K562 (cell line): ENCODE results near the gene TTC33. TPM values are rescaled to one million over a fixed set of nuclear protein-coding genes. Genes with fewer than 3 reads are reported as not detected.

ENCODE experiments used
- ATAC-seq: fragments of 200-7000 bp; cut with Tn5 transposase; 3 replicates; pipeline ENCODE4 v1.9.1; 2020; ENCODE audit warnings: moderate library complexity
- BruUV-seq: library from RNA; stranded (reverse); fragments of 400-500 nt; replicated peaks from 2 replicates; lab custom pipeline; 2021; lab: Mats Ljungman, UMichigan
- CTCF ChIA-PET: fragments of 300-600 bp; formaldehyde crosslinking; extraction: SDS; loops from one replicate; lab custom pipeline; 2021; ENCODE audit warnings: low intra/inter-chr PET ratio; lab: Yijun Ruan, JAX
- POLR2A ChIA-PET: fragments of 300-600, 350-650 bp; sonication (Branson Sonifier 250); formaldehyde crosslinking; extraction: SDS; loops from one replicate; lab custom pipeline; 2021; ENCODE audit warnings: antibody characterized with exemption, inconsistent platforms; lab: Yijun Ruan, JAX
- DNase-seq, 4 experiments: peaks; one replicate each; pipeline versions ENCODE4 v3.0.0 to v3.0.0-alpha.2; 2011 to 2018; ENCODE audit warnings: low spot score in 3 of 4, mixed read lengths in 3 of 4; ENCODE audit errors: extremely low read depth in 1 of 4
- FAIRE-seq: peaks from 2 replicates; lab custom pipeline; 2011; peaks lifted over from hg19 to GRCh38; lab: Jason Lieb, UNC
- H2AFZ ChIP-seq: 2 replicates; pipeline ENCODE4 v1.6.0; 2011; ENCODE audit warnings: low read depth, low read length, control low read depth, inconsistent platforms
- H3K27ac ChIP-seq: fragments of 200-600 bp; 3 replicates; pipeline ENCODE4 v1.8.0; 2011; ENCODE audit warnings: low read depth, mild to moderate bottlenecking, control low read depth, inconsistent platforms, low read length, moderate library complexity, mixed read lengths; ENCODE audit errors: extremely low read depth
- H3K27me3 ChIP-seq, 2 experiments: fragments of 300-600 bp in 1 of 2; 2 replicates in 1 of 2; 3 replicates in 1 of 2; pipeline versions ENCODE4 v1.6.0 to v1.8.0; 2011; ENCODE audit warnings: inconsistent platforms in 2 of 2, low read length in 2 of 2, mild to moderate bottlenecking in 1 of 2, mixed read lengths in 1 of 2, moderate library complexity in 1 of 2; ENCODE audit not compliant: control insufficient read depth in 2 of 2, insufficient read depth in 2 of 2
- H3K36me3 ChIP-seq: fragments of 300-600 bp; 3 replicates; pipeline ENCODE4 v1.8.0; 2011; ENCODE audit warnings: mild to moderate bottlenecking, low read length, inconsistent platforms; ENCODE audit not compliant: control insufficient read depth, insufficient read depth
- H3K4me1 ChIP-seq, 2 experiments: fragments of 200-600 bp in 1 of 2; replicated peaks in 1 of 2; 2 replicates in 1 of 2; 3 replicates in 1 of 2; pipeline versions ENCODE4 v1.5.1 to v1.8.0; 2011; ENCODE audit warnings: inconsistent platforms in 2 of 2, low read length in 2 of 2, mild to moderate bottlenecking in 1 of 2, mixed read lengths in 1 of 2, moderate library complexity in 1 of 2; ENCODE audit not compliant: control insufficient read depth in 2 of 2, insufficient read depth in 2 of 2
- H3K4me2 ChIP-seq: 2 replicates; pipeline ENCODE4 v1.6.1; 2011; ENCODE audit warnings: low read length, control low read depth, inconsistent platforms, mixed read lengths; ENCODE audit not compliant: insufficient read depth
- H3K4me3 ChIP-seq: fragments of 200-600 bp; sonication (generic), shearing (Covaris generic); 2 replicates; pipeline ENCODE4 v1.5.1; 2016; ENCODE audit warnings: control low read depth, inconsistent platforms
- H3K79me2 ChIP-seq: fragments of 200-600 bp; 3 replicates; pipeline ENCODE4 v1.8.0; 2011; ENCODE audit warnings: low read length, inconsistent platforms; ENCODE audit not compliant: control insufficient read depth, insufficient read depth
- H3K9ac ChIP-seq, 2 experiments: 2 replicates each; pipeline versions ENCODE4 v1.6.0 to v1.6.1; 2011; ENCODE audit warnings: low read depth in 2 of 2, low read length in 2 of 2, control low read depth in 1 of 2, inconsistent platforms in 1 of 2, mild to moderate bottlenecking in 1 of 2, mixed read lengths in 1 of 2; ENCODE audit not compliant: insufficient read depth in 1 of 2
- H3K9me1 ChIP-seq: one replicate; pipeline ENCODE4 v1.6.0; 2011; ENCODE audit warnings: inconsistent platforms, mild to moderate bottlenecking, low read length, moderate library complexity; ENCODE audit not compliant: control insufficient read depth, insufficient read depth
- H3K9me3 ChIP-seq: replicated peaks from 2 replicates; pipeline ENCODE4 v1.5.1; 2011; ENCODE audit warnings: low read depth, low read length, inconsistent platforms; ENCODE audit not compliant: control insufficient read depth, insufficient read depth
- H4K20me1 ChIP-seq: replicated peaks from 2 replicates; pipeline ENCODE4 v1.6.1; 2011; ENCODE audit warnings: low read length, inconsistent platforms, mixed read lengths; ENCODE audit not compliant: control insufficient read depth, insufficient read depth
- DIDO1 ChIP-seq: fragments of 450-650 bp; IDR thresholded peaks from 2 replicates; pipeline ENCODE4 v1.6.1; 2016; ENCODE audit warnings: low read depth, missing biosample characterization, missing genetic modification characterization
- FOXA1 ChIP-seq: fragments of 450-650 bp; IDR thresholded peaks from 2 replicates; pipeline ENCODE4 v1.6.1; 2016; ENCODE audit warnings: mild to moderate bottlenecking, borderline replicate concordance
- FOXK2 ChIP-seq, 2 experiments: fragments of 450-650 bp; IDR thresholded peaks in 1 of 2; conservative IDR thresholded peaks in 1 of 2; 2 replicates each; pipeline ENCODE4 v1.6.1; 2016; ENCODE audit warnings: low read depth in 2 of 2, mild to moderate bottlenecking in 1 of 2
- HIVEP1 ChIP-seq: fragments of 250-450 bp; sonication (Bioruptor Pico); IDR thresholded peaks from 2 replicates; pipeline ENCODE4 v1.4.0; 2020; ENCODE audit warnings: mild to moderate bottlenecking
- KHSRP ChIP-seq: fragments of 450-650 bp; IDR thresholded peaks from 2 replicates; pipeline ENCODE4 v1.6.1; 2017
- SLC30A9 ChIP-seq: fragments of 250-450 bp; sonication (Bioruptor Pico); IDR thresholded peaks from 2 replicates; pipeline ENCODE4 v1.8.0; 2022; ENCODE audit warnings: mild to moderate bottlenecking, moderate library complexity
- ZNF24 ChIP-seq: fragments of 450-650 bp; IDR thresholded peaks from 2 replicates; pipeline ENCODE4 v1.6.1; 2016
- WGBS: fragments of 100-300 bp; shearing (Covaris generic); methylation state at CpG from one replicate; pipeline ENCODE4 v1.1.6; 2016; ENCODE audit warnings: low coverage, mixed read lengths; ENCODE audit not compliant: insufficient coverage; ENCODE audit errors: missing lambda C conversion rate; 5-methylcytosine and 5-hydroxymethylcytosine counted together
- in situ Hi-C: fragments of 300-500 bp; cut with MboI; formaldehyde crosslinking; loops from 4 replicates; pipeline ENCODE4 v1.15.0; 2018; ENCODE audit warnings: inconsistent platforms, mixed read lengths
- intact Hi-C: fragments of 100-400 bp; cut with micrococcal nuclease; formaldehyde crosslinking; loops from 2 replicates; pipeline ENCODE4 v1.14.2; 2022
- polyA plus RNA-seq, 8 experiments: library from polyadenylated mRNA; depleted of rRNA in 4 of 8; stranded (reverse) in 5 of 8; unstranded in 3 of 8; fragments of >200 nt; fragmentation: Nextera tagmentation in 2 of 8; fragmentation: Illumina TruSeq in 1 of 8; extraction: Ambion mirVana in 2 of 8; extraction: Trizol in 1 of 8; gene quantifications; 2 replicates each; pipeline versions ENCODE4 v1.2.1 to v1.2.3, GENCODE V29; 2011 to 2014; ENCODE audit warnings: inconsistent platforms in 1 of 8, missing spikeins in 1 of 8
- total RNA-seq, 7 experiments: library from RNA; depleted of rRNA in 6 of 7; stranded (reverse); fragments of >200 nt in 6 of 7; fragmentation: Illumina TruSeq in 2 of 7; extraction: Trizol in 2 of 7; gene quantifications; 2 replicates each; pipeline versions ENCODE4 v1.2.1 to v1.2.3, GENCODE V29; 2011 to 2021; ENCODE audit warnings: low replicate concordance in 1 of 7

The TTC33 gene
- total and polyA plus RNA-seq, 9 of the 15 experiments (the other 6 are each of a cell fraction or from before 2014, with no cell fraction given): 11.5 to 24.9 (median 21.1) TPM

GRCh38 chr5:40570408-40571129 lies 185.2 kb downstream of the TTC33 start (continued):
- TF ChIP-seq FOXK2 (conservative IDR thresholded peaks at IDR 0.05 in 1 of 2, IDR thresholded peaks at IDR 0.05 in 1 of 2; ENCODE audit: low read depth in 2 of 2): no peak

DNA sequence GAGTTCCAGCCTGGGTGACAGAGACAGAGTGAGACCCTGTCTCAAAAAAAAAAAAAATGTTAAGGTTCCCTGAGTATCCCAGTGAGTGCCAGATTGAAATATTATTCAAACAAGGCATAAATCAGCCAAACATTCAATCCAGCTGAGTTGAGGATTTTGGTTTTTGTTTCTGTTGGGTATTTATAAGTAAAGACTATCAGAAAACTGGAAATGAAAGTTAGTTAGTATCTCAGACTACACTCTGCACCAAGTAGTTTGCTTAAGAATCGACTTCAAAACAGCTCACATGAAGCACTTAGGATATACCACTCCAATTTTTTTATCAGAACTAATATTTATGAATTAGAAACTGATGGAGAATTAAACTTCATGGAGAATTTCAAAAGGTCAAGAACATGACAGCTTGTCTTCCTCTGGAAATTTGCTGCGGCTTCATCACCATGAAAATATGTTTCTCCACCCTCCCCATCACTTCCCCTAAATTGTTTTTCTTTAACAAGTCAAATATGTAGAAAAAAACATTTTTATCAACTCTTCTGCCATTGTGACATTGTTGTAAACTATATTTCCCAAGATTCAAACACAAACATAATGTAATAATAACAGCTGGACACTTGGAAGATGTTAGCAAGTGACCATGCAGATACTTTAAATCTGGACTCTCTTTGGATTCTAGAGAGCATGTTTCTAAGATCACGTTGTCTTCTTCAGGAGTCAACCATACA lies 186.1 kb downstream of the TTC33 start:
- no peaks in the 10 kb centered on the region for H4K20me1 ChIP-seq
- no TSS peak for BruUV-seq
- DNase-seq: no peak
- in situ Hi-C loops (no loop called here), intact Hi-C loops (no loop called here)
- no peak overlapping the region for H2AFZ ChIP-seq
- ChIA-PET POLR2A (no interaction called here), CTCF (no interaction called here)
- no peak for TF ChIP-seq DIDO1 (tag)
- no peak for TF ChIP-seq ZNF24
- no peak for TF ChIP-seq FOXA1
- TF ChIP-seq SLC30A9: no peak
- TF ChIP-seq KHSRP: no peak
- no peak for TF ChIP-seq HIVEP1 (CRISPR knock-in tag)
- no peaks in the 10 kb centered on the region for H3K27me3 ChIP-seq
- H3K79me2 ChIP-seq: no peaks in the 10 kb centered on the region
- FAIRE-seq: peak; percentile 11
- H3K4me3 ChIP-seq: no peak overlapping the region
- H3K9ac ChIP-seq: no peak overlapping the region
- no peak overlapping the region for H3K4me2 ChIP-seq
- H3K27ac ChIP-seq: no peak overlapping the region
- H3K9me3 ChIP-seq: no peaks in the 10 kb centered on the region
- H3K4me1 ChIP-seq: no peaks in the 10 kb centered on the region
- WGBS: 0% methylated on average over 3 of the region's 3 CpGs
- no peak for ATAC-seq
- no peaks in the 10 kb centered on the region for H3K9me1 ChIP-seq
- no peaks in the 10 kb centered on the region for H3K36me3 ChIP-seq
